GM18517 (cell line): ENCODE measurements around the gene FBXW2.
A peak's percentile ranks its signal among the peaks of the same experiment; 100 is the strongest.
"Not testable (repeated sequence)": the region's sequence is repeated elsewhere in the genome, so short reads cannot be mapped to it uniquely, and the experiment has no call there.

Experiments used
- ATAC-seq: cut with Tn5 transposase; IDR thresholded peaks from one replicate; pipeline ENCODE4 v1.9.1; 2021; ENCODE audit warnings: mild to moderate bottlenecking, moderate library complexity; ENCODE audit not compliant: unreplicated experiment

FBXW2 gene

GRCh38 chr9:120779227-120779626 is 14.0 kb downstream of the FBXW2 start:
- no peak for ATAC-seq

GRCh38 chr9:120778758-120779157 is 14.5 kb downstream of the FBXW2 start:
- no peak for ATAC-seq

- ATAC-seq = no peak
Measured at GRCh38 chr9:120777229-120777628, 16.0 kb downstream of the FBXW2 start.

- ATAC-seq = no peak
Measured at GRCh38 chr9:120776788-120777187, 16.4 kb downstream of the FBXW2 start.

- ATAC-seq = no peak
Measured at GRCh38 chr9:120775859-120776258, 17.4 kb downstream of the FBXW2 start.

GRCh38 chr9:120774719-120775118 is 18.5 kb downstream of the FBXW2 start:
- ATAC-seq = no peak

- ATAC-seq = no peak
Measured at GRCh38 chr9:120773256-120773655, 20.0 kb downstream of the FBXW2 start.

- no peak for ATAC-seq
Measured at GRCh38 chr9:120770931-120771330, 22.3 kb downstream of the FBXW2 start.

- ATAC-seq = no peak
Measured at GRCh38 chr9:120768886-120769285, 24.3 kb downstream of the FBXW2 start.

- ATAC-seq = no peak
Measured at GRCh38 chr9:120768247-120768646, 25.0 kb downstream of the FBXW2 start.

GRCh38 chr9:120767451-120767850 is 25.8 kb downstream of the FBXW2 start:
- no peak for ATAC-seq

- ATAC-seq = no peak
Measured at GRCh38 chr9:120765910-120766425, 27.2 kb downstream of the FBXW2 start.

- no peak for ATAC-seq
Measured at GRCh38 chr9:120764476-120764875, 28.7 kb downstream of the FBXW2 start.

- no peak for ATAC-seq
Measured at GRCh38 chr9:120761006-120761405, 32.2 kb downstream of the FBXW2 start.

GRCh38 chr9:120759755-120760400 is 33.3 kb downstream of the FBXW2 start:
- ATAC-seq = no peak

GRCh38 chr9:120758544-120758943 is 34.7 kb downstream of the FBXW2 start:
- no peak for ATAC-seq

- ATAC-seq = no peak
Measured at GRCh38 chr9:120757026-120757913, 35.9 kb downstream of the FBXW2 start.

- ATAC-seq = no peak
Measured at GRCh38 chr9:120756531-120756930, 36.7 kb downstream of the FBXW2 start.

GRCh38 chr9:120755810-120756434 is 37.3 kb downstream of the FBXW2 start:
- no peak for ATAC-seq

GRCh38 chr9:120755044-120755443 is 38.2 kb downstream of the FBXW2 start:
- peak; percentile 74 for ATAC-seq

GRCh38 chr9:120750421-120750820 is 42.8 kb downstream of the FBXW2 start:
- ATAC-seq = no peak

GRCh38 chr9:120746366-120746765 is 46.9 kb downstream of the FBXW2 start:
- ATAC-seq = not testable (repeated sequence)
